Endothelial cell of umbilical vein (primary cell): ENCODE results near the gene EIF4A3. TPM values are rescaled to one million over a fixed set of nuclear protein-coding genes. Genes with fewer than 3 reads are reported as not detected.

Experiments
- BruUV-seq: library from RNA; stranded (reverse); fragments of 400-500 nt; replicated peaks from 2 replicates; lab custom pipeline; 2021; lab: Mats Ljungman, UMichigan
- CTCF ChIA-PET: fragments of 300-600, 350-600 bp; sonication (Branson Sonifier 250); formaldehyde crosslinking; loops from one replicate; lab custom pipeline; 2021; ENCODE audit warnings: antibody characterized with exemption, inconsistent platforms; lab: Charles Lee
- POLR2A ChIA-PET: fragments of 300-600, 350-600 bp; sonication (Branson Sonifier 250); formaldehyde crosslinking; loops from one replicate; lab custom pipeline; 2021; ENCODE audit warnings: antibody characterized with exemption, inconsistent platforms; lab: Charles Lee
- DNase-seq: peaks from one replicate; pipeline ENCODE4 v3.0.0-alpha.2; 2011; ENCODE audit warnings: low read depth, low spot score
- FAIRE-seq: peaks from 2 replicates; lab custom pipeline; 2011; peaks lifted over from hg19 to GRCh38; lab: Jason Lieb, UNC
- H2AFZ ChIP-seq: 2 replicates; pipeline ENCODE4 v1.6.0; 2012; ENCODE audit warnings: low read depth, low read length, control low read depth, inconsistent platforms
- H3K27ac ChIP-seq: 2 replicates; pipeline ENCODE4 v1.5.1; 2011; ENCODE audit warnings: low read depth, mild to moderate bottlenecking, control low read depth, low read length, moderate library complexity; ENCODE audit not compliant: insufficient read depth
- H3K27me3 ChIP-seq, 2 experiments: 2 replicates each; pipeline versions ENCODE4 v1.6.0 to v1.6.1; 2011; ENCODE audit warnings: low read length in 2 of 2, mixed read lengths in 1 of 2; ENCODE audit not compliant: control insufficient read depth in 2 of 2, insufficient read depth in 2 of 2
- H3K36me3 ChIP-seq, 2 experiments: 2 replicates in 1 of 2; 3 replicates in 1 of 2; pipeline ENCODE4 v1.5.1; 2011; ENCODE audit warnings: low read length in 2 of 2, mild to moderate bottlenecking in 1 of 2, moderate library complexity in 1 of 2; ENCODE audit not compliant: control insufficient read depth in 2 of 2, insufficient read depth in 2 of 2; ENCODE audit errors: extremely low read depth in 1 of 2
- H3K4me1 ChIP-seq: 3 replicates; pipeline ENCODE4 v1.5.1; 2011; ENCODE audit warnings: mild to moderate bottlenecking, low read length; ENCODE audit not compliant: control insufficient read depth, insufficient read depth; ENCODE audit errors: extremely low read depth
- H3K4me2 ChIP-seq: 2 replicates; pipeline ENCODE4 v1.6.1; 2011; ENCODE audit warnings: low read length, control low read depth, mixed read lengths; ENCODE audit not compliant: insufficient read depth
- H3K4me3 ChIP-seq, 3 experiments: fragments of 200-600 bp in 1 of 3; sonication (generic), shearing (Covaris generic) in 1 of 3; replicated peaks in 1 of 3; 2 replicates each; pipeline ENCODE4 v1.5.1; 2011 to 2016; ENCODE audit warnings: control low read depth in 3 of 3, low read length in 3 of 3, mild to moderate bottlenecking in 2 of 3, inconsistent platforms in 1 of 3, low read depth in 1 of 3, moderate library complexity in 1 of 3; ENCODE audit not compliant: insufficient read depth in 1 of 3
- H3K79me2 ChIP-seq: 2 replicates; pipeline ENCODE4 v1.6.0; 2012; ENCODE audit warnings: low read length, inconsistent platforms; ENCODE audit not compliant: control insufficient read depth, insufficient read depth
- H3K9ac ChIP-seq: replicated peaks from 2 replicates; pipeline ENCODE3; 2011; ENCODE audit warnings: low read length, control low read depth; ENCODE audit not compliant: insufficient read depth; ENCODE audit errors: extremely low read depth
- H3K9me1 ChIP-seq: replicated peaks from 3 replicates; pipeline ENCODE4 v1.6.0; 2011; ENCODE audit warnings: mild to moderate bottlenecking, low read length; ENCODE audit not compliant: control insufficient read depth, insufficient read depth; ENCODE audit errors: extremely low read depth
- H3K9me3 ChIP-seq: replicated peaks from 2 replicates; pipeline ENCODE4 v1.5.1; 2012; ENCODE audit warnings: low read length, inconsistent platforms; ENCODE audit not compliant: control insufficient read depth, insufficient read depth
- H4K20me1 ChIP-seq: replicated peaks from 2 replicates; pipeline ENCODE3; 2011; ENCODE audit warnings: mild to moderate bottlenecking, low read length; ENCODE audit not compliant: control insufficient read depth, insufficient read depth; ENCODE audit errors: extremely low read depth
- CTCF ChIP-seq, 2 donors: IDR thresholded peaks; 1 replicate in 1 of 2; 2 replicates in 1 of 2; pipeline ENCODE4 v1.5.1; 2011; ENCODE audit warnings: low read length in 2 of 2, mild to moderate bottlenecking in 2 of 2, moderate library complexity in 2 of 2, control low read depth in 1 of 2, inconsistent platforms in 1 of 2, low read depth in 1 of 2; ENCODE audit not compliant: insufficient read depth in 1 of 2; ENCODE audit errors: extremely low read depth in 1 of 2
- FOS ChIP-seq: IDR thresholded peaks from 2 replicates; pipeline ENCODE4 v1.6.1; 2011; ENCODE audit warnings: mild to moderate bottlenecking, low read length, moderate library complexity, borderline replicate concordance; ENCODE audit not compliant: insufficient read depth
- GATA2 ChIP-seq: IDR thresholded peaks from 2 replicates; pipeline ENCODE4 v1.7.0; 2011; ENCODE audit warnings: low read depth, mild to moderate bottlenecking, moderate library complexity, mixed read lengths, low read length; ENCODE audit not compliant: insufficient read length, insufficient read depth
- JUN ChIP-seq: IDR thresholded peaks from 2 replicates; pipeline ENCODE4 v1.6.1; 2011; ENCODE audit warnings: borderline replicate concordance, low read depth; ENCODE audit not compliant: insufficient read length, insufficient read depth
- MAX ChIP-seq: IDR thresholded peaks from 2 replicates; pipeline ENCODE4 v1.6.1; 2011; ENCODE audit not compliant: insufficient read depth, insufficient read length
- MYC ChIP-seq: IDR thresholded peaks from one replicate; pipeline ENCODE4 v1.6.1; 2011; ENCODE audit warnings: mild to moderate bottlenecking, low read depth, low read length
- POLR2AphosphoS5 ChIP-seq: IDR thresholded peaks from 2 replicates; pipeline ENCODE4 v1.6.1; 2012; ENCODE audit warnings: low read depth, mild to moderate bottlenecking, control low read depth, low read length, moderate library complexity; ENCODE audit not compliant: insufficient read depth
- dilution Hi-C: fragments of 300-500 bp; cut with MboI; formaldehyde crosslinking; loops from one replicate; pipeline ENCODE4 v1.15.0; 2019; ENCODE audit warnings: low sequenced_read_pairs; ENCODE audit not compliant: extremely low pct_ligation_motif_present
- intact Hi-C: fragments of 100-400 bp; cut with micrococcal nuclease; formaldehyde crosslinking; loops from one replicate; pipeline ENCODE4 v1.10.0; 2022
- polyA plus RNA-seq, 4 experiments: library from polyadenylated mRNA; depleted of rRNA in 3 of 4; stranded (reverse) in 3 of 4; unstranded in 1 of 4; fragments of >200 nt; gene quantifications; 2 replicates each; pipeline versions ENCODE4 v1.2.1 to v1.2.3, GENCODE V29; 2011 to 2012; ENCODE audit warnings: missing spikeins in 1 of 4
- total RNA-seq: library from RNA; stranded (reverse); gene quantifications from 2 replicates; pipeline ENCODE4 v1.2.3, GENCODE V29; 2021

Gene EIF4A3
- total and polyA plus RNA-seq, 2 donors (not counting 3 experiments of a cell fraction or from before 2014, with no cell fraction given) = 90.4 to 94.5 TPM

GRCh38 chr17:80133626-80133970 lies 13.3 kb downstream of the EIF4A3 start:
- H3K9me1 ChIP-seq = no peaks in the 10 kb centered on the region
- H3K9ac ChIP-seq = no peak overlapping the region
- CTCF ChIA-PET = interaction anchor here (0.9 to 2.3 kb wide), 4 partner anchors 9 to 32 kb away, joined by 4 to 9 read pairs (median 4); partner anchors contain the start of gene GAA
- BruUV-seq = no TSS peak
- no peak overlapping the region for H2AFZ ChIP-seq
- H3K4me1 ChIP-seq = no peaks in the 10 kb centered on the region
- dilution Hi-C loops = no loop called here
- peaks cover 23 to 27% of the 10 kb centered on the region in 2 experiments for H3K36me3 ChIP-seq
- H3K4me2 ChIP-seq = no peak overlapping the region
- no peaks in the 10 kb centered on the region for H3K79me2 ChIP-seq
- H3K27me3 ChIP-seq = peaks cover 0 to 3% of the 10 kb centered on the region in 2 experiments
- TF ChIP-seq CTCF (IDR thresholded peaks at IDR 0.05; ENCODE audit: extremely low read depth in 1 of 2, insufficient read depth in 1 of 2, low read depth in 1 of 2, low read length in 2 of 2) (no peak), FOS (no peak), GATA2 (no peak), POLR2AphosphoS5 (no peak), MAX (no peak), JUN (no peak), MYC (no peak)
- H3K4me3 ChIP-seq = no peak overlapping the region
- intact Hi-C loops = no loop called here
- DNase-seq (no peak), FAIRE-seq (no peak)
- H4K20me1 ChIP-seq = no peaks in the 10 kb centered on the region
- no peak overlapping the region for H3K27ac ChIP-seq
- POLR2A ChIA-PET = interaction anchor here (1.2 kb wide), 1 partner anchor 12 kb away, joined by 7 read pairs; no protein-coding TSS in a partner anchor
- no peaks in the 10 kb centered on the region for H3K9me3 ChIP-seq
